Neural cell (in vitro differentiated cells): Measurements from ENCODE around the gene FOCAD.

Experiments used
- CTCF ChIP-seq: fragments of 450-650 bp; IDR thresholded peaks from 2 replicates; pipeline ENCODE4 v1.5.1; 2014; ENCODE audit warnings: antibody characterized with exemption, mild to moderate bottlenecking, moderate library complexity; ENCODE audit not compliant: poor library complexity, severe bottlenecking
- EP300 ChIP-seq: fragments of 450-650 bp; conservative IDR thresholded peaks from 2 replicates; pipeline ENCODE4 v1.6.1; 2014; ENCODE audit warnings: antibody characterized with exemption, mild to moderate bottlenecking, moderate library complexity; ENCODE audit not compliant: poor library complexity, severe bottlenecking
- MXI1 ChIP-seq: fragments of 450-650 bp; conservative IDR thresholded peaks from 2 replicates; pipeline ENCODE4 v1.6.1; 2014; ENCODE audit warnings: antibody characterized with exemption, mild to moderate bottlenecking; ENCODE audit not compliant: poor library complexity, severe bottlenecking
- POLR2AphosphoS5 ChIP-seq: IDR thresholded peaks from 2 replicates; pipeline ENCODE4 v1.6.1; 2012
- TAF1 ChIP-seq: IDR thresholded peaks from 2 replicates; pipeline ENCODE4 v1.6.1; 2012; ENCODE audit warnings: low read depth

- no peak for TF ChIP-seq POLR2AphosphoS5
- no peak for TF ChIP-seq CTCF
- no peak for TF ChIP-seq EP300
- TF ChIP-seq MXI1 = no peak
- TF ChIP-seq TAF1 = no peak
Measured at GRCh38 chr9:20944507-20944906, 260.4 kb downstream of the FOCAD start.
